GM12875 (cell line): ENCODE data around the gene PCNX2.

Experiments
- H3K4me3 ChIP-seq: one replicate; pipeline ENCODE4 v1.5.1; 2011; ENCODE audit warnings: low read depth, low read length, control low read depth
- CTCF ChIP-seq: IDR thresholded peaks from 2 replicates; pipeline ENCODE4 v1.5.1; 2011; ENCODE audit warnings: low read depth, mild to moderate bottlenecking, control low read depth, inconsistent platforms, low read length, moderate library complexity, borderline replicate concordance; ENCODE audit not compliant: insufficient read depth

The PCNX2 gene

GRCh38 chr1:233075915-233076295 lies 219.6 kb downstream of the PCNX2 start:
- H3K4me3 ChIP-seq, result no peak overlapping the region
- TF ChIP-seq CTCF, result no peak

GRCh38 chr1:233066087-233066486 lies 229.4 kb downstream of the PCNX2 start:
- H3K4me3 ChIP-seq, result no peak overlapping the region
- no peak for TF ChIP-seq CTCF

- H3K4me3 ChIP-seq, result no peak overlapping the region
- TF ChIP-seq CTCF, result no peak
These were observed 229.8 kb downstream of the PCNX2 start for GRCh38 chr1:233065685-233066084.

GRCh38 chr1:233064988-233065387 lies 230.5 kb downstream of the PCNX2 start:
- H3K4me3 ChIP-seq, result no peak overlapping the region
- TF ChIP-seq CTCF, result no peak

GRCh38 chr1:233063462-233063861 lies 232.1 kb downstream of the PCNX2 start:
- H3K4me3 ChIP-seq, result no peak overlapping the region
- TF ChIP-seq CTCF, result no peak

- no peak overlapping the region for H3K4me3 ChIP-seq
- TF ChIP-seq CTCF, result no peak
These were observed 234.3 kb downstream of the PCNX2 start for GRCh38 chr1:233061265-233061664.

- no peak overlapping the region for H3K4me3 ChIP-seq
- no peak for TF ChIP-seq CTCF
These were observed 235.0 kb downstream of the PCNX2 start for GRCh38 chr1:233060461-233060994.
